Middle frontal gyrus (tissue), 1 donor: ENCODE measurements around the gene KY.

Source experiments
- DNase-seq: peaks from one replicate; pipeline ENCODE4 v3.0.0-alpha.2; 2015; ENCODE audit warnings: low spot score; ENCODE audit errors: extremely low spot score

KY gene

DNA sequence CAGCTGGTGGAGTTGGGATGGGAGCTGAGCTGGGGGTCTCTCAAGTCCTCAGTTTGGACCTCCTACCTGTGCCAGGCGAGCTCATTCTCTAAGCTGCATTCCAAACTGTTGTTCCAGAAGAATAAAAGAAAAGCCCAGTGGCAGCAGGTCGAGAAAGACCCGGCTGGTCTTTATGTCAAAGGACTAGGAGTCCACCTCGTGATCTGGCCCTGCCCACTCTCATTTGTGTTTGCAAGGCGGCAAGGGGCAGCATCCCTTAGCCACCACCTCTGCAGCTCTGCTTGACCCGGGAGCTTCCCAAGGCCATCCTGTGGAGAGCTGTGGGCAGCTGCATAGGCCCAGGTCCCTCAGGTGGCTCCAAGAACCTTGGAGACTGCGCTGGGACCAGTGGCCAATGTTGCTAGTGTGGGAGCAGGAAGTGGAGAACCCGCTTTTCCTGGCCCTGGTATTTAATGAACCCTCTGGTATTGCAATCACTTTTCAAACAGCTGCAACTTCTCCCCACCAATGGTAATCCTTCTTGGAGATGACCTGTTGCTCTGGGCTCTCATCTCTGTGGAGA lies 30.9 kb downstream of the KY start:
- DNase-seq = no peak

DNA sequence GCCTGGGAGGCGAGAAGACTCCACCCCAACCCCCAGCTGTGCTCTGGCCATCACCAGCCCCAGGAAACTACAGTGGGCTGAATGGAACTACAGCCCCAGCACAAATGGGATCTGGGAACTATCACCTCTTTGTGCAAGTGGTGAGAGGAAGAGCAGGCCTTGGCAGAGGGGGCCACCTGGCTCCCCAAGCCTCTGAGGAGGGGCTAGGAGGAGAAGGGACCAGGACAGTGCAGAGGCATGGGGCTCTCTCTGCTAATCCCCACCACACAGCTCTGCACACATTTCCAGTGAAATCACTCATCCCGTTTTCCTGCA lies 31.6 kb downstream of the KY start:
- DNase-seq = no peak

DNA sequence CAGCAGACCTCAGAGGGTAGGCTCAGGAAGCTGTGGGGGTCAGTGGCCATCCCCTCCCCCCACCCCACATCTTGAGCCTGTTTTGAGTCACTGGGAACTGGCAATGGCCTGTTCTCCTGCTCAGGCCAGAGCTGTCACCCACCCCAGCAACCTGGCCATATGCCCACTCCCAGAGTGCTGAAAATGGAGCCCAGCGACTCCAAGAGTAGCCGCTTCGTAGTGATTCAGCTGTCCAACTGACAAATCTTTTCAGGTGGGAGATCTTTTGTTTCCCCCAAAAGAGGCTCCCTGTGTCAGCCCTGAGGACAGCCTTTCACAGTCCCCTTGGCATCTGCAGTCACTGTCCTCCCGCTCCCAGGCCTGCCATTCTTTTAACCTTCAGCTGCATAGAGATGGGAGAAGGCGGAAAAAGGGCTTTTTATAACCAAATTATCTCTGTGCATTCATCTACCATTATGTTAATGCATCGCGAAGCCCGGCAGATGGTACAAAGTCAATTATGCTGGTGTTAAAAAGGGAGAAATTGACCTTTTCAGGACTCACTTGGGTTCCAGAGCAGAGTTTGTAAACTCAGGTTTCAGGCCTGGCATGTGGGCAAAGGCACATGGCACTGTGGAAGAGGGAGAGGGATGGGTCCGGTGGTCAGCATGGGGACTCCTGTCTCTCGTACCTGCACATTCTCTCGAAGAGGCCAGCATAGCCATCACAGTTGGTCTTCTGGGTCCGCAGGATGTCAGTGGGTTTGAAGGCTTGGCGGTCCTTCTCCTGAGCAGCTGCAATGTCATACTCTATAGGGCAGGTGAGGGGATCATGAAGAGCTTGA lies 32.1 kb downstream of the KY start:
- DNase-seq = no peak

DNA sequence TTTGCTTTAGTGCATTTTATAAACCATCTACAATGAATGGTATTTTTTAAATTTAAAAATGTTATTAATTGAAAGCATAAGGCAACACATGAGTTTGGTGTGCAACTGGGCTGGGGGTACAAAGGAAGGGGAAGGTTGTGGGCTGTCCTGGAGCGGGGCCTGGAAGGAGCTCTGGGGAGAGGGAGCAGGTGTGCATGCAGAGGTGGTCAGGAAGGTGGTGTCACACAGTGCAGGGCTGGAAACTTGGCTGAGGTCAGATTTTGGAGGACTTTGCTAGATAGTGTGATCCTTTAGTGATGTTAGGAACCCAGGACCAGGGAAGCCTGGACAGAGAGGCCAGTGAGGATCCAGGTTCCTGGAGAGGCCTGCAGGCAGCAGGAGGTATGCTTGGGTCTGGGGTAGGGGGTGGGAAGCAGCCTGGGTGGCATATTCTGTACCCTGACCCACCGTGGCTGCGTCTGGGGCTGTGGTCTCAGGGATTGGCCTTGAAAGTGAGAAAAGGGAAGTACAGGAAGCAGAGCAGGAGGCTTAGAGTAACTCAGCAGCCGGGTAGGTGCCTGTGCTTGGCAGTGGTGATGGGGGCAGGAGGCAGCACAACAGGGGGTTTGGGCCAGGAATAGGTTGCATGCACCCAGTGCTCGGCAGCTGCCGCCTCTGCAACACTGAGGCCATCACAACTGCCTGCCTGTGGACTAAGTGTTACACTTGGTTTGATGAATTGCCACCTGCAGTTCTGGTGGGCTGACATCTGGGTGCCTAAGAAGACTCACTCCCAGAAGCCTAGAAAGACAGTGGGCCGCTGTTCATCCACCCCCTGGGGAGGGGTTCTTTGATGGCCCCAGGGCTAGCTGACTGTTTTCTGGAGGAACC lies 33.0 kb downstream of the KY start:
- DNase-seq = no peak

DNA sequence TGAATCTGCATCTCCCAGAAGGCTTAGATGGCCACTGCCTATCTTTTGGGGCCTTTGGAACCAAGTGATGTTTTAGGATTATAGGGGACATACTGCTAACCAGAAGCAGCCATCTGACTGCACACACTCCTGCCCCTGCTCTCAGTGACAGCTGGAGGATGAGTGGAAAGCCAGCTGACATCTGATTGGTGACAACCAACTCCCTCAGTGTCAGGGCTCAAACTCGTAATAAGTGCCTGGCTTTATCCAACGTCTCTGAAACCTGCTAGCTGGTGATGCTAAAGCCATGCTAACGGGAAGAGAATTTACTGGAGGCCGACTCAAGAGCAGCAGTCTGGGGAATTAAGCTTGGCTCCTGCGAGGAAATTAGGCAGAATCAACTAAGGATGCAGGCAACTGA lies 35.1 kb downstream of the KY start:
- DNase-seq = no peak

DNA sequence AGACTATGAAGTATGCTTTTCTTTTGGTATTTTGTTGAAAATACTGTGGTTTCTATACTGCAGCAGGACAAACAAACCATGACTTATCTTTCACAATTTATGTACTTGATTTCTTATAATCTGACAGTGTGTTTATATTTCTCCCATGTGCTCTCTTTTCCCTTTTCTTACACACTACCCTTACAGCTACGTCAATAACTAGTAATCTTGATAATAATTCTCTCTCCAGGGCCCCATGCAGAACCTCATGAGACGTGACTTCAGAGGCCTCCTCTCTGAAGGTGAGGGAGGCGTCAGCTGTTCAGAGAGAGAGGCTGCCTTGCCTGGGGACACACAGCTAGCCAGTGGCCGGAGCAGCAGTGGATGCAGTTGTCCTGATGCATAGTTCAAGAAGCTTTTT lies 35.9 kb downstream of the KY start:
- DNase-seq = no peak

DNA sequence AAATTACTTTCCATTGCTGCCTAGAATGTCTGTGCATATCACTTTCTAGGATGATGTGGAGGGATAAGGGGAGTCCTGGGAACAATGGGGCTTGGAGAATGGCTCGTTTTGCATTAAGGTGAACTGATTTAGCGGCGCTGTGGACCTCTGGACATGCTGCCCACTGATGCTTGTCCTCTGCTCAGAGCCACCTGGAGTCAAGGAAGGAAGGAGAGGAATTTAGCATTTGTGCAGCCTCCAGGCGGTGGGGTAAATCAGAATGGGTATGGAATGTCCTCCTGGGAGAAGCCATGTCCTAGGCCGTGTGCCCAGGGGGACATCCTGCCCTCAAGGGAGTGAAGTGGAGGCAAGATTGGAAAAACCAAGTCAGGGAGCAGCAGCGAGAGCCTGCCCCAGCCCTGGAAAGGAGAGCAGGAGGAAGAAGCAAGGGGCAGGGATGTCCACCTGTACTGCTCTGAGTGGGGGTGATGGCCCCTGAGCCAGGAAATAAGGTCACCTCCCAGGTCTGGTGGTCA lies 37.8 kb downstream of the KY start:
- no peak for DNase-seq

DNA sequence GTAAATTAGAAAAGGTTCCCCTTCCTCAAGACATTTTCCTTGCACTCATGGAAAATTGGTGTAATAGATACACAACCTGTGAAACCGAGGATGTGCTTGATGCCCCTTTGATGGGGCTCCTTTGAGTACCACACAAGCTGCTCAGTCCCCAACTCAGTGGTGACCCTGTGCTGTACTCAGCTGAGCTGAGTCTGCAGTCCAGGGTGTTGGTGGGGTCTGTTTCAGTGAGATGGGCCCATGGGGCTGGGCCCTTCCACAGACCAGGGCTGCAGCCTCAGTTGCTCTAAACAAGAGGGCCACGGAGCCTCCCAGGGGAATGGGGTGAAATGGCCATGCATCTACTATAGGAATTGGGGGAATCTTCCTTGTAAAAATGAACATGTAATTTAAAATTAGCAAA lies 39.3 kb downstream of the KY start:
- no peak for DNase-seq

DNA sequence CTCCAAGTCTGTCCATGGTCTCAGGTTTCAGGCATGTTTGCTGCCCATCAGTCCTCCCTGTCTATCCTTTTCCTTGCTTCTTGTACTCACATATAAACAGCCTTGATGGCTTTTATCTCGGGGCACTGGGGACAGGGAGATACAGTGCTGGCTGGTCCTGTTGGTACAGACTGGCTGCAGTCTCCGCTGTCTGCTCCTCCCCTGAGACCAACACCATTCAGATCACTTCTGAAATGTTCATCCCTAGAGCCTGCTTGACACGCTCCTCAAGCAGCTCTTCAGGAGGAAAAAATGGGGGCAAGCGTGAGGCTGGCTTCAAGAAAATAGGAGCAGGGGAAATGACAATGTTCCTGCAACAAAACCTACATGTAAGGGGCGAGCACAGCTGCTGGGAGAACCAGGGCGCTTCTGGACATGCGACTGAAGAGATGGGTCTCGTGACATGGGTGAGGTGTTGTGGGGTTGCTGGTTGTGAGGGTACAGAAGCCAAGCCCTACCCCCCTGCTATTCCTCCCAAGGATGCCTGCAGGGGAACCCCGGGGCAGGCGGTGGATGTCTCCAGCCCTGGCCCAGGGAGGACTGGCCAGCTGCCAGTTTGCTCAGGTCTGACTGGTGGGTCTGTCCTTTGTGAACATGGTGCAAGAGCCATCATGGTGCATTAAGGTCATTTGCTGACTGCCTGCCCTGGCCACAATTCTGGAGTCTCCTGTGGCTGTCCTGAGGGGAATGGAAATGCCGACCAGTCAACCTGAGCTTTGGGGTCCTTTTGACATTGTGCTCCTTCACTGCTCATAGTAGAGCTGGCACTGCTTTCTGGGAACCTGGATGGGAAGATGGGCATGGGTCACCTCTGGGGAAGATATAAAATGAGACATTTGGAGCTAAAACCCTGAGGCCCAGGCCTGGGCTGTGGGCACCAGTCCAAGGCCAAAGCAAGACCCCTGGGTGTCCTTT lies 40.1 kb downstream of the KY start:
- no peak for DNase-seq

DNA sequence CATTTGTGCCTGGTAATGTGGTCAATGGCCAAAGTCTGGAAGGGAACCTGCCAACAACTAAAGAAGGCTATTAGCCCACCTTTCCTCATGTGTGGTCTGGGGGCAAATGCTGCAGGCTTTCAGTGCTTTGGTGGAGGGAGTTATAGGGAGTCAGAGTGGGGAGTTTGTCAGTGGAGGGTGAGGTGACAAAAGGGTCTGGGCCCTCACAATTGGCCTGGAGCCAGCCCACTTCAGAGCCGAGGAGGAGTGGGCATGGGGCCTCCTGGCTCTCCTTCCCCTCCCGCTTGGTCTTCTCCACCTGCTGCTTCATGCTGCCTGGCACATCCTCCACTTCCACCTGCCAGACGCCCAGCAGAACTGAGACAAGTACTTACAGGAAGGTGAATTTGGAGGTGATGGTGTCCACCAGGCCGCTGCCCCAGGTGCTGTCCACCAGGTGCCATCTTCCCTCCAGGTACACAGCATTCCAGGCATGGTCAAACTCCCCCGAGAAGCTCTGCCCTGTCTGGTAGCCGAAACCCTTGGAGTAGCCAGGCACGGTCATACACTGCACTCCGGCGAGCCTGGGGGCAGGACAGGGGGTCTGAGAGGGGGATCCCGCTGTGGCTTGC lies 40.9 kb downstream of the KY start:
- no peak for DNase-seq

DNA sequence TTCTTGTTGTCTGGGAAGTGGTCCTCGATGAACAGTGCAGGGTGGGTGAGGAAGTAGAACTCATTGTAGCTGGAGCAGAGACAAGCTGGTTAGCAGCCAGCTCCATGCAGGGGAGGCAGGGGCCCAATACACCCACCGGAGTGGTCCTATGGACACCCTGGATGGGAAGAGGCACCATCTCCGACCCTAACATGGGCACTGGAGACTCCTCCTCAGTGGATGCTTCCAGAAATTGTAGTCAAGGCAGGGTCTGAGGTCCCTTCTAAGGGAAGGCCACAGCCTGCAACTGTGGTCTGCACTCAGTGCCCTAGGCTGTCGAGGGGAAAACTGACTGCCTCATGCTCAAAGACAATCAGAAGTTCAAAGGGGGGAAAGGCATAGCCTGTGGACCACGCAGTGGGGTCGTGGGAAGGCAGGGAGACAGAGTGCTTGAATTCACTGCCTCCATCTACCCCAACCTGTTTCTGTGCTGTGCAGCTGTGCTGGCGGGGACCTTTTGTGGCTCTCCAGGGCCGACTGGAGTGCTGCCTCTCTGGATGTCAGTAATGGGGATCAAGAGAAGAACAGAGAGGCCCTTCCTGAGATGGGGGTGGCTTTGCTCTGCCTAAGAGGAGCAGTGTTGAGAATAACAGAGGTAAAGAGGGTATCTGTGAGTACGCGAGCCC lies 41.9 kb downstream of the KY start:
- DNase-seq = no peak

DNA sequence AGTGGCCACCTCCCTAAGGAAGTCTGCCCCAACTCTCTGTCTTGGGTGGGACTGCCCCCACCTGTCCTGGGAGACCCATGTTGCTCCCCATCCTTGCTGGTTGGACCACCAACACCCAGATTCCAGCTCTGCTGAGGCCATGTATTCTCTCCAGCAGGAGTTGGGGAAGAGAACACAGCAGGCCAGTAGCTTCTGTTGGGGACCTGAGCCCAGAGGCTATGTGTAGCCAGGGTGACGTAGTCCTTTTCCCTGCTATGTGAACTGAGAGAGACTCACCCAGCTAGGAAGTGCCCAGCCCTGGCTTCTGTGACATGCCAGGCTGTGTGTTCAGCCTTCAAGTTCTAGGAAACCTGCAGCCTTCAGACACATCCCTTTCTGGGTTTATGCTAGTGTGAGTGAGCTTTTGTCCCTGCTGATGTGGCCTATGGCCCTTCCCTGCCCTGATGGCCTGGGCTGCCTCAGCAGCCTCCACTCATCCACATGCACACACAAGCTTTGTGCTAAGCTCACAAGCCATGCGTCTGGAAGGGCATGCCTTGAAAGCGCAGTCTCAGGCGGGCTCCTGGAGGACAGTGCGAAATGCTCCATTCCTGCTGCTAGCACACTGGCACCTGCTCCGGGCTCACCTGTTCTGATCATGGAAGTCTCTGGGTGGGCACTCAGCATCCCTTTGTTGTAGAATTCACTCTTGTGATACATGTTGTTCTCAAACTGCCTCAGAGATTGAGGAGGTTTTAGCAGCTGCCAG lies 42.6 kb downstream of the KY start:
- DNase-seq = no peak

DNA sequence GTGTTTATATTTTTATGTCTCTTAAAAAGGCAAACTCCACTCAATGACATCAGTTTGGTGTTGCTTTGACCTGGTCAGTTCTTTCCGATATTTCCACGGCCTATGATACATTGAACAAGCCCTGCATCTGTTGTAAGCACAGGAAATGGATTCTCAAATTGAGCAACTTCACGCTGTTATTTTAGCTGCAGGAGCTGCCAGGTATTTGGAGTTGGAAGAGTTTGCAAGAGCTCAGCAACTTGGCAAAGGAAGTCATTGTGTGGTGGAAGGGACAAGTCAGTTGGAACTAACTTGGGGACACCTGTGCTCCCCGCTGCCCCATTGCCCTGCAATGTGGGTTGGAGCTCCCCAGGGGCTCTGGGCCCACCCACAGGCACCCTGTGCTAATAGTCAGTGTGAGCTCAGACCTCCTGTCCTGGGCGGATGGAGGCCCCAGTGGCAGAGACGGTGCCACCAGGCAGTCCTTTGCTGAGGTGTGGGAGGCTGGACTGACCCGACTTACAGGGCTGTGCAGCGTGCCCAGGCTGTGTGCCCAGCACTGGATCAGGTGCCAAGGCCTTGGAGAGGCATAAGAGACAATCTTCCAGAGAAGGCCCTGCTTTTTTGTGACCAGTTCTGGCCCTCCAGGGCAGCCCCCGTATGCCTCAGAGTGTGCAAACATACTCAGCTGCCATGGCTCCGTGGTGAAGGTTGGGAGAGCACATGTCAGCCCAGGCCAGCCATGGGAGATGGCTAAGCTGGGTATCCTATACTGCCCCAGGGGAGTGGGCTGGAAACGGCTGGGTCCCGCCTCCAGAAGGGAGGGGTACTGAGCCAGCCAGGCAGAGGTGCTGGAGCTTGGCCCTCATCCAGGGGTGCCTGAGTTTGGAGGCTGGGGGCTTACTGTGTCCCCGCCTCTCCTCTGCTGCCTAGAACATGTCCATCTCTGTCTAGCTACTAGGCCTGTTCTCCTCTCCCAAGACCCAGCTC lies 43.5 kb downstream of the KY start:
- DNase-seq = no peak

DNA sequence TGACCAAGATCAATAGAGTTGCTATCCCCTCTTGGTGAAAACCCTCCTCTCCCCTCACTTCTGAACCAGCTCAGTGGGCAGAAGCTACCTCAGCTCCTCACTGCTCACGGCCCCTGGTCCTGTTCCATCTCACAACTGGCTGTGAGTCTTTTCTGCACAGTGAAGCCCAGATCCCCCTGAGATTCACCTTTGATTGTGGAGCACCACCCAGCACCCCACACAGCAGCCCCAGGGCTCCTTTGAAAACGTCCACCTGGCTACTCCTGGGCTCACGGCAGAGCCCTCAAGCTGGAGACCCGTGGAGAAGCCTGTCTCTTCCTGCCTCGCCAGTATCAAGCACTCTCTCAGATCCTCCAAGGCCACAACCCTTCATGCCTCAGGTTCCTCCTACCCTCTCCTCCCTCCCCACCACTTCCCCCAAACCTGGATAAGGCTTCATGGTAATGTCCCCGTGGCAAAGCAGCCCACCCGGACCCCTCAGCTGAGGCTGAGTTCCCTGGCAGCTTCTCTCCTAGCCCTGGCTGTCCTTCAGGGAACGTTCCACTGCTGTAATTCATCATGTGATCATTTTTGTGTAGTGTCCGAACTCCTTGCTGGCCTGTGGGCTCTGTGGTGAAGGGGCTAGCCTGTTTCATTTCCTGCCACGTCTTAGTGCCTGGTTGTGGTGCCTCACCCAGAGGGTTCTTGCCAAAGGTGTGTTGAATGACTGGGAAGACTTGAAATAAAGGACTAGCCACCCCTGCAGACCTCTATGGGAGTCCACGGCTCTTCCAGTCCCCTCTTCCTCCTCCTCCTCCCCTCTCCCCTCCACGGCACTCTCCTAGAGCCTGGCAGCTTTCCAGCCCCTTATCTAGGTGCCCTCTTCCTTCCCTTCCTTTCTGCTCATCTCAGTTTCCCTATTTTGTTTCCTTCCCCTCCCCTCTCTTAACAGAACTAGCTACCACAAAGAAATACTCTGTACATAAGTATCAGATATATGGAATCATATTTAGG lies 44.5 kb downstream of the KY start:
- no peak for DNase-seq

DNA sequence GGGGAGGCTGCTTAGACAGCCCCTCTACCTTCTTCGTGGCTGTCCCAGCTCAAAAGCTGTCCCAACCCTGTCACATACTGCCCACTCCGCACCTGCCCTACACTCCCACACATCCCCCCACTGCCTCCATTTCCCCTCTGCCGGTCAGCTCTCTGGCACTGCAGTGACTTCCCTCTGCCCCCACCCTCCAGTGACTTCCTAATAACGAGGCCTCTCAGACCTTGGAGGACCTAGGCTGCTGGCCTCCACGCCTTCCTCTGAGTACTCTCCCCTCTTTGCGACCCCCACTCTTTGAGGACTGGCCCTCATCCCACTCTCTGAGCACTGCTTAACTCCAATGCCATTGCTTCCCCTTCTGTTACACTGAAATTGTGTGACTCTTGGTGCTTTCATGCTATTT lies 45.3 kb downstream of the KY start:
- no peak for DNase-seq

DNA sequence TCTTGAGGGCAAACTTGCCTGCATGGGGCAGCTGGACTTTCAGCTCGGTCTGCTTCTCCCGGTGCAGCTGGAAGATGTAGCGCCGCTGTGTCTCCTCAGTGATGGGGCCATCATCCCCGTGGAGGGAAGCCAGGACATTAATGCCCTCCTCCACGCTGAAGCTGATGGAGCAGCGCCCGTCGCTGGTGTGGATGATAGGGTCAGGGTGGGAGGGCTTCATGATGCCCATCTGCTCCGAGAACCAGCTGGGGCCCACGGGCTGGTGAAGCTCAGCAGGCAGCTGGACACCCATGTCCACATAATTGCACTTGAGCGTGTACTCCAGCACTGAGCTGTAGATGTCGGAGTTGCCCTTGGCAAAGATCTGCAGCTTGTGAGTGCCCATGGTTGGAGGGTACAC lies 46.9 kb downstream of the KY start:
- DNase-seq = no peak

DNA sequence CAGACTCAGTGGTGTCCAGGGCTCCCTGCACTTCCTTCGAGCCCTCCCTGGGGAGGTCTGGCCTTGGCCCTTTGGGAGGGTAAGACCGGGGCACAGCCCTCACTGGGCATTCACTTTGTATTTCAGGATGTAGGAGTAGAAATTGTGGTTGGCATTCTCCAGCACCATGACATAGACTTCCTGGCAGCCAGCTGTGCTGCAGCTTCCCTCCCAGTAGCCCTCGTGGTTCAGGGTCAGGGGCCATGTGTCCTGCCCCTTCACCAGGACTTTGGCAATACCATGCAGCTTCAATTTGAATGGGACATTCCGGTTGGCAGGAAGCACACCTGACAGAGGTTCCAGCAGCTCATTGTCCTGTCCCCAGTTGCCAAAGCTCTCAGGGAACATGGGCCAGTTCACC lies 47.3 kb downstream of the KY start:
- no peak for DNase-seq
